Erythroblast (primary cell): ENCODE data around the gene MB21D2.

Experiments used
- GATA1 ChIP-seq: IDR thresholded peaks from 2 replicates; pipeline ENCODE4 v1.6.1; 2011; ENCODE audit warnings: low read depth, mild to moderate bottlenecking, control low read depth, low read length, moderate library complexity
- POLR2A ChIP-seq: IDR thresholded peaks from 2 replicates; pipeline ENCODE4 v1.6.1; 2011; ENCODE audit warnings: mild to moderate bottlenecking, low read length

- TF ChIP-seq POLR2A (no peak), GATA1 (no peak)
Observed at GRCh38 chr3:192928720-192929119, 11.1 kb upstream of the MB21D2 start.
